ENCODE measurements around the gene MYO7A.
A peak's percentile ranks its signal among the peaks of the same experiment; 100 is the strongest.

Gene MYO7A

GRCh38 chr11:77215106-77215505 is 87.1 kb downstream of the MYO7A start:
- DNase-seq (ENCODE audit: low spot score), result no peak

DNA sequence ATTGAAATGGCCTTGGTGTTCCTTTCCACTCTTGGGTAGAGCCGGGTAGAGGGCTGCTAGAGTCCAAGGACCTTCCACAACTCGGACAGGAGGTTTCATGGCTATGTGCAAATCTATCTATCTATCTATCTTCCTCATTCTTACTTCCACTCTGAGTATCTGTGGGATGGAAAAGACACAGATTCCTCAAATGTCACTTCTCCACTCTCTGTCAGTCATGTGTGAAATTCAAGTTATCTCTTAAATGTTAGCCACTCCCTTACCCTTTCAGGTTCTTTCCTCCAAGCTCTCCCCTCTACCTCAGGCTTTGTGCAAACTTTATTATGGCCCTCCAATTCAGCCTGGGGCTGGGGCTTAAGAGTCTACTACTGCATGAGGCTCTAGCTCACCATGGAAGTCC is 89.1 kb downstream of the MYO7A start:
- DNase-seq (ENCODE audit: low spot score), result no peak

GRCh38 chr11:77223797-77224196 is 95.8 kb downstream of the MYO7A start:
- DNase-seq (ENCODE audit: low spot score), result no peak

- DNase-seq (ENCODE audit: low spot score), result no peak
Measured at GRCh38 chr11:77230878-77231605, 103.0 kb downstream of the MYO7A start.

- no peak for DNase-seq (ENCODE audit: low spot score)
Measured at GRCh38 chr11:77231800-77232199, 103.8 kb downstream of the MYO7A start.

DNA sequence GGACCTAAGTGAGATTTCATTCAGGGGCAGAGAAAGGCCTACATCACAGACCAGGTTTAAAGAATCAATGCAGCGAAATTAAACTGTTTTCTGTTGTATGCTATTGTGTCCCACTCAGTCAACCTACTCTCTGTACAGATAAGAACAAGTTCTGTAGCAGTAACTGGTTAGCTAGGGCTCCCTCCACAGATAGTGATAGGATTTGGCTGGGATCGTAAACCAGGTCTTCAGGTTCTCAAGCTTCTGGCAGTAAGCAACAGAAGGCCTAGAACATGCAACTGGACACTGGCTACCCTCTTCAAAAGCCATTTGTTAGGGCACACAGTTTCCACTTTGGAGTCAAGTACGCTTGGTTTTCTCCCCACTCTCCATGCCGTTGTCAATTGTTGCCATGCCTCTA is 104.2 kb downstream of the MYO7A start:
- DNase-seq (ENCODE audit: low spot score), result no peak

- no peak for DNase-seq (ENCODE audit: low spot score)
Measured at GRCh38 chr11:77233011-77233410, 105.0 kb downstream of the MYO7A start.

GRCh38 chr11:77236901-77237300 is 108.9 kb downstream of the MYO7A start:
- no peak for DNase-seq (ENCODE audit: low spot score)

GRCh38 chr11:77244277-77245027 is 116.4 kb downstream of the MYO7A start:
- peak; percentile 78 for DNase-seq (ENCODE audit: low spot score)

- no peak for DNase-seq (ENCODE audit: low spot score)
Measured at GRCh38 chr11:77249427-77249826, 121.4 kb downstream of the MYO7A start.

DNA sequence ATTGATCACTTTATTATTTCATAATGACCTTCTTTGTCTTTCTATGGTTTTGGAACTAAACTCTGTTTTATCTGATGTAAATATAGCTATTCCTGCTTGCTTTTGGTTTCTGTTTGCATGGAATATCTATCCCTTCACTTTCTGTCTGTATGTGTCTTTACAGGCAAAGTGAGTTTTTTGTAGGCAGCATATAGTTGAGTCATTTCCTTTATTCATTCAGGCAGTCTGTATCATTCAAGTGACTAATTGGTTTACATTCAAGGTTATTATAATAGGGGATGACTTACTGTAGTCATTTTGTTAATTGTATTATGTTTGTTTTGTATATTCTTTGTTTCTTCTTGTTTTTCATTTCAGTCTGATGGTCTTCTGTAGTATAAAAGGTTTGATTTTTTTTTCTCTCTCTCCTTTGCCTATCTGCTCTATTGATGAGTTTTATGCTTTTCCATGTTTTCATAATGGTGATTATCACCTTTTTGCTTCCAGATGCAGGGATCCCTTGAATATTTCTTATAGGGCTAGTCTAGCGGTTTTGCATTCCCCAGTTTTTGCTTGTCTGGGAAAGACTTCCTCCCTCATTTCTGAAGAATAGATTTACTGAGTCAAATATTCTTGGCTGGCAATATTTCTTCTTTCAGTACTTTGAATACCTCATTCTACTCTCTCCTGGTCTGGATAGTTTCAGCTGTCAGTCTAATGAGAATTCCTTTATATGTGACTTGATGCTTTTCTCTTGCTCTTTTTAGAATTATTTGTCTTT is 123.0 kb downstream of the MYO7A start:
- DNase-seq (ENCODE audit: low spot score), result no peak

DNA sequence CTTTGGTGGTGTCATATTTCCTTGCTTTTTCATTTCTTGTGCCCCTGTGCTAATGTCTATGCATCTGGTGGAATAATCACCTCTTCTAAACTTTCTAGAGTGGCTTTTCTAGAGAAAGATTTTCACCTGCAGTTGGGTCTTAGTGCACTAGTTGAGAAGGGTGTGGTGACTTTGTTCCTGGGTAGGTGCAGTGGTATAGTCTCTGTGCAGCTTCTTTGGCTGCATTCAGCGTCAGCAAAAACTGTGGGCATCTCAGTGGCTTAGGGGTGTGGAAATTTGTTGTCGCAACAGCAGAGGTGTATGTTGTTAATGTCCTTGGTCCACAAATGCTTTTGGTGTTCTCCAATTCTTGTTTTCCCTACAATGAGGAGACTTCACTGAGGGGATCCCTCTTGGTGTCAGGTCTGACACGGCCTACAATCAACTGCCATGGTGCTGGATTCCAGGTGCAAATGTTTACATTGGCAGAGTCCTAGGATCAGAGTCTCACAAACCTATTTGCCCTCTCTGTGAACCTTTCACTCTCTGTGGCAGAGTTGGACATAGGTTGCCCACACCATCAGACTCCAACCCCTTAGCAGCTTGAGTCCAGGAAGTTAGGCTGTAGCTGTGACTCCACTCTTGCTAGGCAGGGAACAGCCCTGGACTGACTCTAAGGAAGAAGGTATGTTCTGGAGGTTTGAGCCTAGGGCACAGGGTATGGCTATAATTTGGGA is 124.7 kb downstream of the MYO7A start:
- no peak for DNase-seq (ENCODE audit: low spot score)

DNA sequence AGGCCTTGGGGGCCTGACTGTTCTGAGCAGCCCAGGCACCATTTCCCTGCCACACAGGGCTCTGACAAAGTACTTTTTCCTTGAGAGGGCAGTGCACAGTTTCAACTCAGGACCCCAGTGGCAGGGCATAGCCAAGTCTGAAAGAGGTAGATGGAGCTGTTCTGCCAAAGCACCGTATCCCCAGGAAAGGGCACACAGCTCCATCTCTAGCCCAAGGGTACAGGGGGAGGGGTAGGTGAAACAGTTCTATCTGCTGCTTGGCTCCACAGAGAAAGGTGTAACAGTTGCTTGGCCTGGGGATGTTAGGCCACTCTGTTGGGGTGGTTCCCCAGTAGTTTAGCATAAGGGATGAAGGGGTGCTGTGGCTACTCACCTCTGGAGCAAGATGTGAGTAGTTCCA is 125.6 kb downstream of the MYO7A start:
- no peak for DNase-seq (ENCODE audit: low spot score)

- peak; percentile 22 for DNase-seq (ENCODE audit: low spot score)
Measured at GRCh38 chr11:77259641-77260040, 131.6 kb downstream of the MYO7A start.

- DNase-seq (ENCODE audit: low spot score), result no peak
Measured at GRCh38 chr11:77262803-77263202, 134.8 kb downstream of the MYO7A start.
